Left cardiac atrium (tissue), 4 donors: ENCODE results near the gene PARD3B. TPM values are rescaled to one million over a fixed set of nuclear protein-coding genes. Genes with fewer than 3 reads are reported as not detected.

ENCODE experiments used
- ATAC-seq, 2 donors: fragments of 200-7000 bp; cut with Tn5 transposase; one replicate each; pipeline ENCODE4 v1.9.1; 2020; ENCODE audit warnings: mild to moderate bottlenecking in 2 of 2, moderate library complexity in 2 of 2
- DNase-seq: peaks from one replicate; pipeline ENCODE4 v3.0.0-alpha.2; 2020
- intact Hi-C, 2 donors: fragments of 100-400 bp; cut with DNase I; formaldehyde crosslinking; loops; one replicate each; pipeline versions ENCODE4 v1.14.1 to v1.15.1; 2022 to 2023
- total RNA-seq, 2 donors: library from RNA; stranded (reverse); fragmentation: NEBNext Ultra II Directional; extraction: Animal tissue kit (Norgen Biotek cat#: 25700); gene quantifications; one replicate each; pipeline ENCODE4 v1.2.1, GENCODE V29; 2021
- donor health status: DM: no; HTN: yes; CAD: no.
- donor health status: DM: no; HTN: yes; CAD: no; lungs with severe emphysema.
- donor health status: DM: yes; HTN: yes; CAD: no.
- donor health status: Dilated cardiomyopathy.

The PARD3B gene
- total RNA-seq, 2 donors from 2014 or later = 12.5 to 12.6 TPM

- DNase-seq = no peak
- ATAC-seq = no peak
- intact Hi-C loops = no loop called here
Measured at GRCh38 chr2:205047273-205047839, 502.1 kb downstream of the PARD3B start.

- intact Hi-C loops = loop anchor here in 1 of 2 donors (10.0 kb wide), 1 partner anchor 623 kb away; no protein-coding TSS in a partner anchor
- DNase-seq (no peak), ATAC-seq (no peak)
Measured at GRCh38 chr2:205051417-205051816, 506.1 kb downstream of the PARD3B start.

- ATAC-seq (no peak), DNase-seq (no peak)
- intact Hi-C loops = loop anchor here in 1 of 2 donors (10.0 kb wide), 1 partner anchor 622 kb away; no protein-coding TSS in a partner anchor
Measured at GRCh38 chr2:205052781-205053180, 507.5 kb downstream of the PARD3B start.

GRCh38 chr2:205053827-205054410 is 508.6 kb downstream of the PARD3B start:
- peak; percentile 58 to 61 for ATAC-seq
- intact Hi-C loops = loop anchor here in 1 of 2 donors (10.0 kb wide), 1 partner anchor 621 kb away; no protein-coding TSS in a partner anchor
- DNase-seq = no peak

- intact Hi-C loops = loop anchor here in 1 of 2 donors (10.0 kb wide), 1 partner anchor 620 kb away; no protein-coding TSS in a partner anchor
- ATAC-seq = no peak
- no peak for DNase-seq
Measured at GRCh38 chr2:205054789-205055188, 509.5 kb downstream of the PARD3B start.

- intact Hi-C loops = loop anchor here in 1 of 2 donors (10.0 kb wide), 1 partner anchor 620 kb away; no protein-coding TSS in a partner anchor
- ATAC-seq (no peak), DNase-seq (no peak)
Measured at GRCh38 chr2:205055251-205055650, 510.0 kb downstream of the PARD3B start.

- DNase-seq = no peak
- intact Hi-C loops = loop anchor here in 1 of 2 donors (10.0 kb wide), 1 partner anchor 619 kb away; no protein-coding TSS in a partner anchor
Measured at GRCh38 chr2:205056151-205056561, 510.9 kb downstream of the PARD3B start.

GRCh38 chr2:205058409-205058808 is 513.1 kb downstream of the PARD3B start:
- DNase-seq (no peak), ATAC-seq (no peak)
- intact Hi-C loops = loop anchor here in 1 of 2 donors (10.0 kb wide), 1 partner anchor 616 kb away; no protein-coding TSS in a partner anchor

More at GRCh38 chr2:205056151-205056561, 510.9 kb downstream of the PARD3B start:
- ATAC-seq = no peak

GRCh38 chr2:205060269-205060668 is 515.0 kb downstream of the PARD3B start:
- DNase-seq = no peak
- no peak for ATAC-seq
- intact Hi-C loops = no loop called here

GRCh38 chr2:205066081-205066480 is 520.8 kb downstream of the PARD3B start:
- DNase-seq = no peak
- intact Hi-C loops = no loop called here
- no peak for ATAC-seq

GRCh38 chr2:205069928-205070327 is 524.7 kb downstream of the PARD3B start:
- ATAC-seq (no peak), DNase-seq (no peak)
- intact Hi-C loops = no loop called here

GRCh38 chr2:205070889-205071288 is 525.6 kb downstream of the PARD3B start:
- intact Hi-C loops = no loop called here

GRCh38 chr2:205073433-205074020 is 528.3 kb downstream of the PARD3B start:
- intact Hi-C loops = no loop called here
- no peak for DNase-seq
- no peak for ATAC-seq

More at GRCh38 chr2:205070889-205071288, 525.6 kb downstream of the PARD3B start:
- ATAC-seq (no peak), DNase-seq (no peak)

GRCh38 chr2:205076405-205076804 is 531.1 kb downstream of the PARD3B start:
- no peak for DNase-seq
- intact Hi-C loops = no loop called here
- ATAC-seq = no peak

- no peak for DNase-seq
- ATAC-seq = no peak
Measured at GRCh38 chr2:205077159-205077558, 531.9 kb downstream of the PARD3B start.

GRCh38 chr2:205078762-205079161 is 533.5 kb downstream of the PARD3B start:
- DNase-seq (no peak), ATAC-seq (no peak)
- intact Hi-C loops = no loop called here

More at GRCh38 chr2:205077159-205077558, 531.9 kb downstream of the PARD3B start:
- intact Hi-C loops = no loop called here

- no peak for DNase-seq
- intact Hi-C loops = no loop called here
- ATAC-seq = no peak
Measured at GRCh38 chr2:205079173-205079572, 533.9 kb downstream of the PARD3B start.

GRCh38 chr2:205086662-205087061 is 541.4 kb downstream of the PARD3B start:
- intact Hi-C loops = no loop called here
- ATAC-seq (no peak), DNase-seq (no peak)

- no peak for DNase-seq
- no peak for ATAC-seq
- intact Hi-C loops = no loop called here
Measured at GRCh38 chr2:205087862-205088261, 542.6 kb downstream of the PARD3B start.

- peak in 1 of 2 donors; percentile 65 for ATAC-seq
Measured at GRCh38 chr2:205089958-205090357, 544.7 kb downstream of the PARD3B start.

More at GRCh38 chr2:205089958-205090357, 544.7 kb downstream of the PARD3B start:
- intact Hi-C loops = no loop called here
- DNase-seq = no peak
